ENCODE measurements around the gene PHOX2A.
"Not testable (repeated sequence)": the region's sequence is repeated elsewhere in the genome, so short reads cannot be mapped to it uniquely, and the experiment has no call there.

Gene PHOX2A

GRCh38 chr11:72244060-72244360, at the start of gene PHOX2A:
Gene PHOX2A (minus strand): TSS chr11:72244176. CDS start chr11:72244004, 172 bp downstream.
- DNase-seq (ENCODE audit: low read depth, low spot score): no peak

- DNase-seq (ENCODE audit: low read depth, low spot score): no peak
Measured at GRCh38 chr11:72293391-72293790, 49.4 kb upstream of the PHOX2A start.

GRCh38 chr11:72292106-72292785, 48.3 kb upstream of the PHOX2A start:
- no peak for DNase-seq (ENCODE audit: low read depth, low spot score)

- not testable (repeated sequence) for DNase-seq (ENCODE audit: low read depth, low spot score)
Measured at GRCh38 chr11:72290741-72291140, 46.8 kb upstream of the PHOX2A start.

- DNase-seq (ENCODE audit: low read depth, low spot score): no peak
Measured at GRCh38 chr11:72287293-72287692, 43.3 kb upstream of the PHOX2A start.

GRCh38 chr11:72283947-72284346, 40.0 kb upstream of the PHOX2A start:
- DNase-seq (ENCODE audit: low read depth, low spot score): no peak

- no peak for DNase-seq (ENCODE audit: low read depth, low spot score)
Measured at GRCh38 chr11:72280726-72281315, 36.8 kb upstream of the PHOX2A start.

GRCh38 chr11:72280037-72280436, 36.1 kb upstream of the PHOX2A start:
- no peak for DNase-seq (ENCODE audit: low read depth, low spot score)

- no peak for DNase-seq (ENCODE audit: low read depth, low spot score)
Measured at GRCh38 chr11:72278905-72279304, 34.9 kb upstream of the PHOX2A start.

- no peak for DNase-seq (ENCODE audit: low read depth, low spot score)
Measured at GRCh38 chr11:72274435-72274834, 30.5 kb upstream of the PHOX2A start.

GRCh38 chr11:72271980-72272379, 28.0 kb upstream of the PHOX2A start:
- DNase-seq (ENCODE audit: low read depth, low spot score): no peak

- DNase-seq (ENCODE audit: low read depth, low spot score): no peak
Measured at GRCh38 chr11:72267956-72268617, 24.1 kb upstream of the PHOX2A start.

- DNase-seq (ENCODE audit: low read depth, low spot score): not testable (repeated sequence)
Measured at GRCh38 chr11:72266960-72267359, 23.0 kb upstream of the PHOX2A start.

- DNase-seq (ENCODE audit: low read depth, low spot score): no peak
Measured at GRCh38 chr11:72265951-72266350, 22.0 kb upstream of the PHOX2A start.

GRCh38 chr11:72263361-72263760, 19.4 kb upstream of the PHOX2A start:
- DNase-seq (ENCODE audit: low read depth, low spot score): no peak

GRCh38 chr11:72260574-72260973, 16.6 kb upstream of the PHOX2A start:
- DNase-seq (ENCODE audit: low read depth, low spot score): no peak

GRCh38 chr11:72259490-72259889, 15.5 kb upstream of the PHOX2A start:
- no peak for DNase-seq (ENCODE audit: low read depth, low spot score)

- no peak for DNase-seq (ENCODE audit: low read depth, low spot score)
Measured at GRCh38 chr11:72257570-72257969, 13.6 kb upstream of the PHOX2A start.

- no peak for DNase-seq (ENCODE audit: low read depth, low spot score)
Measured at GRCh38 chr11:72254299-72254993, 10.5 kb upstream of the PHOX2A start.

- no peak for DNase-seq (ENCODE audit: low read depth, low spot score)
Measured at GRCh38 chr11:72253392-72253791, 9.4 kb upstream of the PHOX2A start.

- no peak for DNase-seq (ENCODE audit: low read depth, low spot score)
Measured at GRCh38 chr11:72251614-72252013, 7.6 kb upstream of the PHOX2A start.

- no peak for DNase-seq (ENCODE audit: low read depth, low spot score)
Measured at GRCh38 chr11:72250661-72251464, 6.9 kb upstream of the PHOX2A start.

All from smooth muscle cell of the brain vasculature (primary cell).